Adrenal gland (tissue), 5 donors: ENCODE measurements around the gene PTF1A.

Experiments used
- POLR2A ChIP-seq, 2 donors: fragments of 450-650 bp; IDR thresholded peaks; one replicate each; pipeline ENCODE4 v1.6.1; 2017; ENCODE audit warnings: antibody characterized with exemption in 2 of 2, mild to moderate bottlenecking in 2 of 2, moderate library complexity in 1 of 2
- TF ChIP-seq, protein P1 (sequence below), 6 experiments: fragments of 450-650 bp in 4 of 6; fragments of 200-600 bp in 2 of 6; sonication (generic) in 1 of 6; IDR thresholded peaks; 1 replicate in 5 of 6; 2 replicates in 1 of 6; pipeline versions ENCODE4 v1.5.1 to v1.8.0; 2016 to 2021; ENCODE audit warnings: antibody characterized with exemption in 6 of 6, mild to moderate bottlenecking in 2 of 6, moderate library complexity in 1 of 6
- donor health status: DM: no; HTN: no; CAD: no.

DNA sequence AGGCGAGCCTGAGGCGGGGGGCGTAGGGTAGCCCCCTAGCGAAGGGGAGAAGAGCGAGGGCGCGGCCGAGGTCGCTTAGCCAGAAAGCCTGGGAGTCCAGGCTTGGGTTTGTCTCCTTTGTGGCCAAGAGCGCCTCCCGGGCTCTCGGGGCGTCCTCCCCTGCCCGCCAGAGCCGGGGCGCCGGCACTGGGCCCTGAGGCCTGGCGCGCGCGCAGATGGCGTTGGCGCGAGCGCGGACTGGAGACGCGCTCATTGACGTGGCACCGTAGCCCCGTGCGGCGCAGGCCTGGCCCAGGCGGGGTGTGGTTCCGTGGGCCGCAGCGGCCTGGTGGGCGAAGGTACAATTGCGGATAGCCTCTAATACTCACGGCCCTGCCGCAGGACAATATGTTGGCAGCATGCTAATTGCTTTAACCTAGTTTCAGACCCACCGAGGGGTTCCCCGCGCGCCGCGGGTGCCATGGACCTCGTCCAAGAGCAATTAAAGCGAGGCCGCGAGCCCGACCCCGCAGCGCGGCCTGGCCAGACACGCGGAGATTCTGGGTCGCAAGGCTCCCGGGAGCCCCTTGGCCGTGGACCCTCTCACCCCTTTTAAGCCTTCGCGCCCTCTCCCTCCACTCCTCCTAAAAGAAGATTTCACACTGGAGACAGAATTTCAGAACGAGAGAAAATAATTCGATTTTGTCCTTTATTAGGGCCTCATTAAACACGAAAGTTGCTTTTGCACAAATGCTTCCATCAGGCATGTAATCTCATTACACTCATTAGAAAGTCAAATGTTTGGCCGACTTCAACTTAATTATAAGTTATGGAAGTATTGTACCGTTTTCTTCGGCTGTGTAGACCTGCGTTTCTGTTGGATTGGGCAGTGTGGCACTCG lies 3.1 kb downstream of the PTF1A start:
- TF ChIP-seq, protein P1, sequence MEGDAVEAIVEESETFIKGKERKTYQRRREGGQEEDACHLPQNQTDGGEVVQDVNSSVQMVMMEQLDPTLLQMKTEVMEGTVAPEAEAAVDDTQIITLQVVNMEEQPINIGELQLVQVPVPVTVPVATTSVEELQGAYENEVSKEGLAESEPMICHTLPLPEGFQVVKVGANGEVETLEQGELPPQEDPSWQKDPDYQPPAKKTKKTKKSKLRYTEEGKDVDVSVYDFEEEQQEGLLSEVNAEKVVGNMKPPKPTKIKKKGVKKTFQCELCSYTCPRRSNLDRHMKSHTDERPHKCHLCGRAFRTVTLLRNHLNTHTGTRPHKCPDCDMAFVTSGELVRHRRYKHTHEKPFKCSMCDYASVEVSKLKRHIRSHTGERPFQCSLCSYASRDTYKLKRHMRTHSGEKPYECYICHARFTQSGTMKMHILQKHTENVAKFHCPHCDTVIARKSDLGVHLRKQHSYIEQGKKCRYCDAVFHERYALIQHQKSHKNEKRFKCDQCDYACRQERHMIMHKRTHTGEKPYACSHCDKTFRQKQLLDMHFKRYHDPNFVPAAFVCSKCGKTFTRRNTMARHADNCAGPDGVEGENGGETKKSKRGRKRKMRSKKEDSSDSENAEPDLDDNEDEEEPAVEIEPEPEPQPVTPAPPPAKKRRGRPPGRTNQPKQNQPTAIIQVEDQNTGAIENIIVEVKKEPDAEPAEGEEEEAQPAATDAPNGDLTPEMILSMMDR (IDR thresholded peaks at IDR 0.05): no peak
- TF ChIP-seq POLR2A (IDR thresholded peaks at IDR 0.05): no peak
